ENCODE measurements around the gene SPAG5. TPM values are rescaled to one million over a fixed set of nuclear protein-coding genes. Genes with fewer than 3 reads are reported as not detected.

SPAG5 gene
- total and polyA plus RNA-seq, 10 of the 15 experiments (the other 5 are each of a cell fraction or from before 2014, with no cell fraction given): 73.5 to 171 (median 106) TPM

- intact Hi-C loops (cut with micrococcal nuclease; ENCODE audit: unreplicated experiment): loop anchor here (2.0 kb wide), 3 partner anchors 21 to 49 kb away; partner anchors contain the start of genes ALDOC and BLTP2
- Histone ChIP-seq H3K4me3 (peak overlapping the region; percentile 98), H3K4me2 (ENCODE audit: control insufficient read depth, insufficient read depth) (peak overlapping the region; percentile 95), H3K27me3 (replicated peaks in 1 of 2; ENCODE audit: control insufficient read depth in 2 of 2, insufficient read depth in 2 of 2, low read length in 1 of 2) (no peaks in the 10 kb centered on the region), H3K27ac (ENCODE audit: control insufficient read depth, insufficient read depth) (peak overlapping the region; percentile 94), H3K4me1 (ENCODE audit: control insufficient read depth, insufficient read depth, low read length) (peaks cover 5% of the 10 kb centered on the region), H3K9me3 (replicated peaks; ENCODE audit: control insufficient read depth, insufficient read depth, low read length) (no peaks in the 10 kb centered on the region), H2AFZ (ENCODE audit: control insufficient read depth, low read depth, low read length) (peak overlapping the region; percentile 82), H4K20me1 (ENCODE audit: control insufficient read depth, insufficient read depth) (no peaks in the 10 kb centered on the region), H3K9ac (ENCODE audit: control insufficient read depth, insufficient read depth, low read length) (peak overlapping the region; percentile 97), H3K79me2 (ENCODE audit: control insufficient read depth, insufficient read depth, low read length) (peaks cover 23% of the 10 kb centered on the region), H3K36me3 (ENCODE audit: control insufficient read depth in 2 of 2, insufficient read depth in 2 of 2, low read length in 1 of 2) (peaks cover 0 to 7% of the 10 kb centered on the region in 2 experiments; a peak in 1 of 4 replicates)
- FAIRE-seq (peak; percentile 61), DNase-seq (ENCODE audit: low read depth, low spot score) (no peak), ATAC-seq (0 out of 3 replicates have a peak, but pooled peaks have one; percentile 11)
- ChIA-PET SMC1A (ENCODE audit: uncharacterized antibody, unreplicated experiment) (interaction anchor here (0.5 to 2.9 kb wide), 11 partner anchors 13 to 352 kb away, joined by 3 to 25 read pairs (median 4); partner anchors contain the start of genes ALDOC, PIGS, SDF2 and SUPT6H), RAD21 (ENCODE audit: unreplicated experiment) (interaction anchor here (0.5 to 2.9 kb wide), 8 partner anchors 11 to 122 kb away, joined by 3 to 24 read pairs (median 4); partner anchors contain the start of genes ALDOC, PIGS and RPL23A), POLR2A (interaction anchor here (0.6 to 5.4 kb wide), 19 partner anchors 9 to 130 kb away, joined by 3 to 56 read pairs (median 4); partner anchors contain the start of genes ALDOC, BLTP2, PIGS and PROCA1), CTCF (interaction anchor here (0.6 to 5.9 kb wide), 14 partner anchors 9 to 129 kb away, joined by 3 to 51 read pairs (median 5); partner anchors contain the start of genes ALDOC and RSKR)
- TF ChIP-seq E2F8 (IDR thresholded peaks at IDR 0.05; ENCODE audit: low read depth, partially characterized antibody) (peak; percentile 45), HSF1 (IDR thresholded peaks at IDR 0.05; ENCODE audit: low read depth, low read length) (peak; percentile 84; the same call in 1 of the 2 replicates), KDM1A (IDR thresholded peaks at IDR 0.05; ENCODE audit: borderline replicate concordance) (no peak), SPI1 (IDR thresholded peaks at IDR 0.05; ENCODE audit: borderline replicate concordance, insufficient read depth, low read depth, low read length) (0 out of 2 replicates have a peak, but pooled peaks have one; percentile 9), TBL1XR1 (IDR thresholded peaks at IDR 0.05; ENCODE audit: low read depth, low read length) (no peak), ZNF24 (IDR thresholded peaks at IDR 0.05) (no peak)
- no TSS peak for BruUV-seq (replicated peaks)
- in situ Hi-C loops (cut with MboI): no loop called here
- 14% methylated on average over 5 of the region's 5 CpGs for WGBS (ENCODE audit: insufficient coverage, insufficient replicate concordance, low lambda C conversion rate, missing lambda C conversion rate)
Observed at GRCh38 chr17:28597606-28598383, 1.0 kb downstream of the SPAG5 start.

All from GM12878 (cell line).